NCI-H82 treated with DMSO at 0.1 percent for 48 hours (cell line): ENCODE measurements around the gene CSPG4.
"Not testable (repeated sequence)": the region's sequence is repeated elsewhere in the genome, so short reads cannot be mapped to it uniquely, and the experiment has no call there.

ENCODE experiments used
- DNase-seq: peaks from one replicate; lab custom pipeline; 2025; ENCODE audit not compliant: unreplicated experiment; lab: John Stamatoyannopoulos, UW

Gene CSPG4

DNA sequence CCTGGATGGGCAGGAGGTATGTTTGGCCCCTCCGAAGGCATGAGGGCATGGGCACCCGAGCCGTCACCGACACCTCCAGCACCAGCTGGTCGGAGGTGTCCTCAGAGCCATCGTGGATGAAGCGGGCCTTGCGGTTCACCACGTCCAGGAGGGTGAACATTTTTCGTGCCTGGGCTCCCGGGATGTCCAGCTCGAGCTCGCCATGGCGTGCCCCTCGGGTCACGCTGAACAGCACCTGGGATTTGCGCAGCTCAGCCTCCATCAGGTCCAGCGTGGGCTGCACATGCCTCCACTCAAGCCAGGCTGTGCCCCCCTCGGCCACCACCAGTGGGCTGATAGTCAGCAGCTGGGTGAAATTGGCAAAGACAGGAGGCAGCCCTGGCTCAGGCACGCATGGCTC lies 23.2 kb downstream of the CSPG4 start:
- not testable (repeated sequence) for DNase-seq

DNA sequence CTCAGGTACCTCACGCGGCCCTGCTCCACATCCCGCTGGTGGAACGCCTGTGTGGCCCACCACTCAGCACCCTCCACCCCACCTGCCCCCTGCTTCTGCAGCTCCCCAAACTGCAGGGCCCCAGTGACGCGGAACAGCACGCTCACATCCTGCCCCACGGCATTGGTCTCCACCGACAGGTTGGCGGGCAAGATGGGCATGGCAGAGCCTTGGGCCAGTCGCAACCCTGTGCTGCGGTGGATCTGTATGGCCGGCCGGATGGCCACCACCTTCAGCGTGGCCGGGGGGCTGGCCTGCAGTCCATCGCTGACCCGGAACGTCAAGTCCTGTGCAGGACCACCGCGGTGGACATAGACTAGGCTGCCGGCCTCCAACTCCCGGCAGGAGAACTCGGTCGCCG lies 23.8 kb downstream of the CSPG4 start:
- DNase-seq, result no peak

DNA sequence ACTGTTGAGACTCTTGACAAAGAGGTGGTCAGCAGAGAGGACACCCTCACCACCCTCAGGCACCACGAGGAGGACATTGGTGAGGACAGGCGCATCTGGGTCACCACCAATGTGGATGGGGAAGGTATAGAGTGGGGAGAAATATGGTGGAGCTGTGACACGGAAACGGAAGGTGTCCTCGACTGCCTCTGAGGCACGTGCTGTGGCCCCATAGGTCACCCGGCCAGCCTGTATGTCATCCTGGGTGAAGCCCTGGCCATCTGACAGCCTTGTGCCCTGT lies 24.4 kb downstream of the CSPG4 start:
- no peak for DNase-seq

DNA sequence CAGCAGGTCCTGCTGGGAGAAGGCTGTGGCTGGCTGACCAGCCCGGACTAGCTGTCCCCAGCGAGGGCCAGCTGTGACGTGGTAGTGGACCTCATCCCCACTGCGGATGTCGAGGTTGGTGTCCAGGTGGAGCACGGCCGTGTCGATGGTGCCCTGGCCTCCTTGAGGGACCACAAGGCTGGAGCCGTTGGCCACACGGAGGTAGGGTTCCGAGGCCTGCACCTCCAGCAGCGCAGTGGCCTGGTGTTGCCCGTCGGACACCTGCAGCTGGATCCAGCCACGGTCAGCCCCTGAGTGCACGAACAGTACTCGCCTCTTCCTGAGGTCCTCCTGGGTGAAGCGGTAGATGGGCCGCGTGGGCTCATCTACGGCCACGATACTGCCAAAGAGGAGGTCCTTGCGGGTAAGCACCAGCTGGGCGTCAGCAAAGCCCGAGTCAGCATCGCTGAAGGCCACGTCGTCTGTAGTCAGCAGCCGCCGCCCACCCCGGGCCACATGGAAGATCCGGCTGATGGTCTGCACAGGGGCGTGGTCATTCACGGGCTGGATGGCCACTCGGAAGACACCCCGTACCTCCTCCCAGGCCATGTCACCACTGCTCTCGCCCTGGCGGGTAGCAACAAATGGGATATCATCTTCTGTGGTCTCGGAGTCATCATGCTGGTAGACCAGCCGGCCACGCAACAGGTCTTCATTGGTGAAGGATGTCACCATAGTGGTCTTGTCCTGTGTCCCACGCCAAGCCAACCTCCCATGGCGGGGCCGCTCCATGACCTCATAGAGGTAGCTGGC lies 25.0 kb downstream of the CSPG4 start:
- DNase-seq, result no peak

DNA sequence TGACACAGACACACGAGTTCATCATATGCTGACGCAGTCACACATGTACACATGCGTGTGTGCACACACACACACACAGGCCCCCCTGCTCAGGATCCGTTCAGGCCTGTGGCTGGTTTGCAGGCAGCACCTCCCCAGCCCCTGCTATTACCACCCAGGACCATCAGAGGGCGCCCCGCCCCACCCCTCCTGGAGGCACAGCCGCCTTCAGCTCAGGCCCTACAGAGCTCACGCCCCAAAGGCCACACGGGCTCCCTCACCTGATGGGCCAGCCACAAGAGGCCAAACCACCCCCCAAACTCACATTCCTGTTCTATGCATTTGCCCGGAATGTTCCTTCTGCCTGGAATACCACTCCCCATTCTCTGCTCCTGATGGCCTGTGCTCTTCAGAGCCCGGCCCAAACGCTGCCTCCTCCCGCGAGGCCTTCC lies 26.4 kb downstream of the CSPG4 start:
- DNase-seq, result not testable (repeated sequence)

DNA sequence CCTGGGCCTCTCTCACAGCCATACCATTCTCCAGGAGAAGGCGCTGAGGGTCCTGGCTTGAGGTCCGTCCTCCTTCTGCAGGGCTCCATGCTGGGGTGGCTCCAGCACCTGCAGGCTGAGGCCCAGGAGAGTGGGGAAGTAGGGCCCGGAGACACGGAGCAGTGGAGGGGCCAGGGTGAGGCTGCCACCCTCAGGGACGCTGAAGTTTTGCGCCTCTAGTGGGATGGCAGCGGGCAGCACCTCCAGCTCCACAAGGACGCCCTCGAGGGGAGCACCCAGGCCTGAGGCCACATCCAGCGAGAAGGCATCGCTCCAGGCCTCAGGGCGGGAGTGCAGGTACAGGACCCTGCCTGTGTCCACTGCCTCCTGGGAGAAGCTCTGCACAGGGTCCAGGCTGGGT lies 27.5 kb downstream of the CSPG4 start:
- no peak for DNase-seq

DNA sequence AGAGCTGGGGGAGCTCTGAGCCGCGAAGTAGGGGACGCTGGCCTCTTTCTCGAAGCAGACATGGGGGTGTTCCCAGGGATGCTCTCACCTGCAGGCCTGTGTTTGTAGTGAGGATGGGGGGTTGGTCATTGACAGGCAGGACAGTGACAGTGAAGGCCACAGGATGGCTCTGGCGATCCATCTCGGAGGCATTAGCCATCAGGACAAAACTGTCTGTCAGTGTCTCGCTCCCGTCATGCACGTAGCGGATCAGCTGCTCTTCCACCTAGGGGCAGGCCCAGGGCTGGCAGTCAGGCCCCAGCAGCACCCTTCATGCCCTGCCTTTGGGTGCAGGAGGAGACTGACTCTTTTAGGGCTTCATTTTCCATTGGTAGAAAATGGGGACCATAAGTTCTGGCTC lies 28.0 kb downstream of the CSPG4 start:
- no peak for DNase-seq

DNA sequence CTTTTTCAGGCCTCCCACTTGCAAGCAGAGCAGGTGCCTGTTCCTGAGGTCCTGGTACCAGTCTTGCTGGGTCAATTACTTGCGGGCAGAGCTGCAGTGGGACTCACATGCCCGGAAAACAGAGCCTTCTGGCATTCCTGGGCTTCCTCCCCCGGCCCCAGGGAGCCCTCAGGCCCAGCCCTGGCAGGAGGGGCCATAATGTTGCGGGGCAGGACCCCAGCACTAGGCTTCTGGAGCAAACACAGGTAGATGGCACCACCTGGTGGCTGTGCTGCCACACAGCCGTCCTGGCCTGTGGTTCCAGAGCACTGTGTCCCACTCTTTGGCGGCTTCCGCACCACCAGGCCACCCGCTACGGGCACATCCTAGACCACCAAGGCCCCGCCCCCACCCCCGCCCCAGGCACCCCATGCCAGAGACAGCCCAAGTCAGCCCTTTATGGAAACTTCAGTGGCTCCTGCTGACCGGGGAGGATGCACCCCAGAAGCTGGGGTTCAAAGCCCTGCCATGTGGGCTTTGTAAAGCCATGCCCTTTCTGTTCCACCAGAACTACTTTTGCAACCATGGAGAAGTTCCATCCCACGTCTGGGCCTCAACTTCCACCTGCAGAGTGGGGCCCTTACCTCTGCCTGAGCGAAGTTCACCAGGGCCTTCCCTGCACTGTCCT lies 28.9 kb downstream of the CSPG4 start:
- DNase-seq, result peak; percentile 32

DNA sequence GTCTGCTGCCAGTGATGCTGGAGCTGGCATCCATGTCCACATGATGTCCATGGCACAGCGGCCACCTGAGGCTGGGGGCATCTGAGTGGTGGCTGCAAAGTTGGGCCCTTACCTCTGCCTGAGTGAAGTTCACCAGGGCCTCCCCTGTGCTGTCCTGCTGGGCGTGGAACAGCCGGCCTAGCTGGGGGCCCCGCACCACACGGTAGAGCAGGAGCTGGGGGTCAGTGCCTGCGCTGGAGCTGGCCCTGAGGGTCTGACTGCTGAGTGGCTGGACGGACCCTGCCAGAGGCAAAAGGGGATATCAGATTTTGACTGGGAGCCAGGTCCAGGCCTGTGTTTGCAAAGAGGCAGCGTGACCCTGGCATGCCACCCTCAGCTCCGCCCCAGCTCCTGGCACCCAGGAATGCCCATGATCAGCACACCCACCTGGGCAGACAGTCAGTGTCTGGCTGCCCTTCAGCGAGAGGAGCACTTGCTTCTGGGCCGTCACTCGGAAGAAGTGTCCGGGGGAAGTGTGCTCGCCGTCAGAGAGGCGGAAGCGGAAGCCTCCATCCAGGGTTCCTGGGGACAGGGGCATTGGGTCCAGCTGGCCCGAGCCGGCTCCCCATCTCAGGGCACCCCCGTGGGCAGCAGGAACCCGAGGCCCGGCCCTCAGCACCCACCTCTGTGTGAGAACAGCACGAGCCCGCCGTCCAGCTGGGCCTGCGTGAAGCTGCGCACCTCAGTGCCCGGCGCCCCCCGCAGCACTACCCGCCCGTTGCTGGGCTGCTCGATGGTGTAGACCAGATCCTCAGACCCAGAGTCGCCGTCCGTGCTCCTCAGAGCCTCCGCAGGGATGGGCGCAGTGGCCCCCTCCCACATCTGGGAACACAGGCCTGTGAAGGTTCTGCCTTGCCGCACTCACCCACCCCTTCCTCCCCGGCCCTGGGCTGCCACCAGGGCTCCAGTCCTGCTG lies 30.2 kb downstream of the CSPG4 start:
- DNase-seq, result no peak

DNA sequence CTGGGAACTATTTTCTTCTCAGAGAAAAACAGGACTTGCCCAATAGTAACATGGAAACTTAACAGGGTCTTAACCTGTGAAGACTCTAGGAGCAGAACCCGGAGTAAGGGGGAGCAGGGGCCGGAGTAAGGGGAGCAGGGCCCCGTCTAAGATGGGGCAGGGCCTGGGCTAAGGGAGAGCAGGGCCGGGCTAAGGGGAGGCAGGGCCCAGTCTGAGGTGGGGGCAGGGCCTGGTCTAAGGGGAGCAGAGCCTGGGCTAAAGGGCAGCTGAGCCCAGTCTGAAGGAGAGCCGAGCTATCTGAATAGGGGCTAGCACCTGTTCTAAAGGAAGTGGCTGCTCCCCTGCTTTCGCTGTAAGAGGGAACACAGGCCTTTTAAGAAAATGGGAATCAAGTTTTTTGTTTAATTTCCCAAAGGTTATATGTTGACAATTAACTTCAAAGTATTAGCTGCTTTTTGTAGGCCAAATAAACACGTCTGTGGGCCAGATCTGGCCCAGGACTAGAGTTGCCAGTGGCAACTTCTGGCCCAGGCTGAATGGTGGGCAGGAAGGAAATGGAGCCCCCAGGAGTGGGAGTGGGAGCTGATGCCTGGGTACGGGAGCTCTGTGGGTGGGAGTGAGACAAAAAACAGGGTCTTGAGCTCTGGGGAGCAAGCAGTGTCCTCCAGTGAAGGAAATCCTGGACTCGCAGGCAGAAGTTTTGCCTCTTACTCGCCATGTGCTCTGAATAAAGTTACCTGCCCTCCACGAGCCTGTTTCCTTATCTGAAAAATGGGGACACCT lies 32.5 kb downstream of the CSPG4 start:
- no peak for DNase-seq

DNA sequence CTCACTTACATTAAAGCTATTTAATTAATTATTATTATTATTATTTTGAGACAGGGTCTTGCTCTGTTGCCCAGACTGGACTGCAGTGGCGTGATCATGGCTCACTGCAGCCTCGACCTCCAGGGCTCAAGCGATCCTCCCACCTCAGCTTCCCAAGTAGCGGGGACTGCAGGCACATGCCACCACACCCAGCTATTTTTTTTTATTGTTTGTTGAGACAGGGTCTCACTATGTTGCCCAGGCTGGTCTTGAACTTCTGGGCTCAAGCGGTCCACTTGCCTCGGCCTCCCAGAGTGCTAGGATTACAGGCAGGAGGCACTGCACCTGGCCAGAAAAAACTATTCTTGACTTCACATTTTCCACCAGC lies 34.3 kb downstream of the CSPG4 start:
- DNase-seq, result not testable (repeated sequence)

DNA sequence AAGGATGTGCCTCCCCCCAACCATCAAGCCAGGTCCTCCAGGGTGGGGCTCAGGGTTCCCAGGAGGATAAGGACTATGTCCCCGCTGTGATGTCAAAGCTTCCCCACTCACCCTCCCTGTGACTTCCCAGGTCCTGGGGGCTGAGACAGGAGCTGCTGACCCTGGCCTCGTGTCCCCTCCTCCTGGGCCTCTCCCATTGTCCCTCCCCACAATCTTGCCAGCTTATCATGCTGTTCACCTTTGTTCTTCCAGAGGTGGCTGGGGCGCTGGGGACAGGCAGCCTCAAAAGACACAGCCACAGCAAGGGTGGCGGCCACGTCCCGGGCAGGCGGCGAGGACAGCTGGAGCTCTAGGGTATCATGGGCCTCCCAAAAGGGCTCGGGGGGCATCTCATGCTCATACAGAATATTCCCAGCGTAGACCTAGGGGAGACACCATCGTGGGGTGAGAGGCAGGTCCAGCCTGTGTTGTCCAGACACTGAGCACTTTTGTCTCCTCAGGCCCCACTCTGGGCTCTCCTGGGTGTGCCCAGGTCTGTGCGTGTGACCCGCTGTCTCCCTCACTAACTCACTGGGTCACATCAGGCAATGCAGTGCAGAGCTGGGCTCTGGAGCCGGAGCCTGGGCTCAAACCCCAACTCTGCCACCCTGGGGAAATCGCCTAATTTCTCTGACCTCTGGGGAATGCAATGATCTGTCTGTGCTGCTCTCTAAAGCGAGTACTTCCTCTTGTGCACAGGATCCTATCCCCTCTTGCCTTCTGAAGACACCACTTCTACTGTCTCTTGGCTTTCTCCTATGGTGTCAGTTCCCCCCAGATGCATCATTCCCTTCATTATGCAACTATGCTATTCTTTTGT lies 35.0 kb downstream of the CSPG4 start:
- no peak for DNase-seq

DNA sequence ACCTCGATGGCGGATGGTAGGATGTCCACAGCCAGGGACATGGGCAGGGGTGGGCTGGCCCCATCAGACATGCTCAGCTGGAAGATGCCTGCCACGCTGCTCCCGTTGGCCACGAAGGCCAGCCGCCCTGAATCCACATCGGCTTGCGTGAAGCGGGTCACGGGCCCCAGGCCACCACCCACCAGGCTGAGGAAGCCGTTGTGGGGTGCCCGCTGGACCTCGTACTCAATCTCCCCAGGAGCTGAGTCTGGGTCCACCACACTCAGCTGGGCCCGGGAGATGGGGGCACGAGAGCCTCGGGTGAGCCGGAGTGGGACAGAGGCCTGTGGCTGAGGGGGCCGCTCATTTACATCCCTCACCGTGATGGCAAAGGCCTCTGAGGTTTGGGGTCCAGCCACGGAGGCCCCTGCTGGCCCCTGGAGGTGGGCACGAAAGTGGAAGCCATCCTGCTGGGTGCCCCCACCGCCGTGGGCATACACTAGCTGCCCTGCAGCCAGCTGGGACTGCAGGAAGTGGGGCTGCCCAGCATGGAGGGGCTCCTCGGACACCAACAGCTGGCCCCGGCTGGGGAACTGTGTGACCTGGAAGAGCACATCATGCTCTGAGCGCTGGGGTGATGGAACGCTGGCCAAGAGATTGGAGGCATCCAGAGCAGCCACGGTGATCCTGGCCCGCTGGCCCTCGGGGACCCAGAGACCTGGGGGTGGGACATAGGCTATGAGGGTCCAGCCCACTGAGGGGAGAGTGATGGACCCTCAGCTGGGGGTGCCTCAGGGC lies 35.8 kb downstream of the CSPG4 start:
- no peak for DNase-seq

DNA sequence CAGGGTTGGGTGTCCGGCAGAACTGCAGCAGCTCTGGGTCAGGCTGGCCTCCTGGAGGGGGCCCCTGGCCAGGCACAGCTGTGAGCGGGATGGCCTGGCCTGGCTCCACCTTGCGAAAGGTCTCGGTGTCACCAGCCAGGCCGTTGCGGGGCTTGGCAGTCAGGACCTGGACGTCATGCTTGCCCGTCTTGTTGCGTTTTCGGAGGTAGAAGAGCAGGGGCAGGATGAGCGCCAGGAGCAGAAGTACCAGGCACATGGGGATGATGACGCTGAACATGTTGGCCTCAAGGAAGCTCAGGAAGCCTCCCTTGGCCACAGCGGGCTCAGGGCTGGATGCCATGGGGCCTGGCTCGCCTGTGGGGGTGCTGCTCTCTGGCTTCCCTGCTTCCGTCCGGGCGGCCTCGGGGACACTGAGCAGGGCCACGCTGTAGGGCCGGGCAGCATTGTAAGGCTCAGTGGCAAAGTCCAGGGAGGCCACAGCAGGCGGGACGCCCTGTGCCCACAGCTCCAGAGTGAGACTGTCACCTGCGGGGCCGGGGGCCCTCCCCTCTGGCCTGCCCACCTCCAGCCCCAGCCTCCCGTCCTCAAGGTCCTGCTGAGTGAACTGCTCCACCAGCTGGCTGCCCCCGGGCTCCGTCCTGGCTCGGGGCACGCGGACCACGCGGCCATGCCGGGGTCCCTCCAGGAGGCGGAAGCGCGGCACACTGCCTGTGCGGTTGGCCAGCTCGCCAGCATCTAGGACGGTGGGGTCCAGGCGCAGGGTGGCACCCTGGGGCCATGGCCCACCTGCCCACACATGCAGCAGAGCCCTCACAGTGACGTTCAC lies 36.9 kb downstream of the CSPG4 start:
- DNase-seq, result no peak

DNA sequence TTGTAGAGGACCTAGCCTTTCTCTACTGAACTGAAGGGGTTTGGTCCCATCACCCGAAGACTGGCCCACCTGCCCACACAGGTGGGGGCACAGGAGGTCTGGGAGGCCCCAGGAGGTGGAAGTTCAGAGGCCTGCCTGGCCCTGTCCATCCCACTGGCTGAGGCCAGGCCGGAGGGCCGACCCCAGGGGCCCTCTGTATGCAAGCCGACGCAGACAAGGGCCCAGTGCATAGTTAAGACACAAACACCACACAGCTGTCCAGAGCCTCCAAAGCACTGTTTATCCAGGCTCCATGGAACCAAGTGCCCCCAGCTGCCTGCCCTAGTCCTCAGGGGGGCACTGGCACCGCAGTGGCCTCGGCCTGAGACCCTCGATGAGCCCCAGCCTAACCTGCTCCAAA lies 38.3 kb downstream of the CSPG4 start:
- no peak for DNase-seq

DNA sequence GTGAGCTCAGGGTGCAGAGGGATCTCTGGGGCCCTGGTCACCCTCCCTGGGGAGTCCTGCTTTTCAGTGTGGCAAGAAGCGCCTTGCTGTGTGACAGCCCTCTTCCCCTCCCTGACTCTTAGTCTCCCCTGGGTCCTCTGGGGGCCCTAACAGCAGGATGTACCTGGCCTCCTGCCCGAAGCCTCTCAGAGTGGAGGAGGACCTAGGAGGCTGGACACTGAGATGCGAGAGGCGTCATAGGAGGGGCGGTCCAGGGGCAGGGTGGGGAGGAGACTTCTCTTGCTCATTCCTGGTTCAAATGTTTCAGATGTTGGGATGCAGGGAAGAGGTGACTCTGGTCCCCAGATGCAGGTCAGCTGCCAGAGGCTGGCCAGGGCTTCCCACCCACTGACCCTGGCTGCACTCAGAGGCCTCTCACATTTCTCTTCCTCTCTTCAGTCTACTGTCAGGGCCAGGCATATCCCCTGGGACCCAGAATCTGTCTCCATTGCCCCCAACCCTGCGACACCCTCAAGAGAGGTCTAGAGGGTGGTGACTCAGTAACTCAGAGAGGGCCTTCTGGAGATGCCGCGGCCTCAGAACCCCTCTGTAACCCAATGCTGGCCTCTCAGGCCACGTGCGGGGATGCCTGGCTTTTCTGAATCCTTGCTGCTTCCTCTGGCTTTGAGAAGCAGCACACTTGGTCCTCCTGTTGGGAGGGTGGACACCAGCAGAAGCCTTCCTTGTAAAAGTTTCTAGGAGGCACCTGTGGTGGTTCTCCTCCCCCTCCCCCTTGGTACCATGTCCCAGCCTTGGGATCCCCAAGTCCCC lies 39.0 kb downstream of the CSPG4 start:
- no peak for DNase-seq

DNA sequence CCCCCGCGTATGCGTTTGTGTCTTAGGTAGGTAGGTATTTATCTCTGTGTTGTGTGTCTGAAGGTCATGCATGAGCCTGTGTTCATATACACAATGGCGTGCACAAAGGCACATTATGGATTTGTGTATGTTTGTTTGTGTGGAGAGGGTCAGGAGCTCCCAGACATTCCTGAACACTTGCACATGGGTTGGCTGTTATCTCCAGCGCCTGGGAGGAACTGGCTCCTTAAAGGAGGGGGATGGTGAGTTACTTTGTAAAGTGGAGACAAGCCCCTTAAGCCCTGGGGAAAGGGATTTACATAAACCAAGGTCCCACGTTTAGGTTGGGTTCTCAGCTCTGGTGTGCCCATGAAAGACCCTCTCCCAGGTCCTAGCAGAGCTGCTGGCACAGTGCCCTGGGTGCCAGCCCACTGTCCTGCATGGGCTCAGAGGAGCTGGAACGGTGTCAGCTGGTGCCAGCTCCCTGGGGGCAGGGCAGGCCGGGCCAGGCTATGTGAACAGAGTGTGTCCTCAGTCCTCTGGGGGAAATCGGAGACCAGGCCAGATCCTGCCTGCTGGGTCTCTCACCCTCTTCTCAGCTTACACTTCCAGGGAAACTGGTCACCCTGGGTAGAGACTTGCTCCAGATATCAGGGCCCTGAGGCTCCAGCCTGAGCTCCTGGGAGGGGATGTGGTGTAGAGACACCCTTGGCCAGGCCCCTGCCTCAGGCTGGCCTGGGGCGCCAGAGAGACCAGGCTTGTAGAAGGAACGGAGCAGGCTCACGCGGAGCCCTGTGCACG lies 39.8 kb downstream of the CSPG4 start:
- DNase-seq, result peak; percentile 43
